ENCODE results near the gene NSMCE3.

The NSMCE3 gene

GRCh38 chr15:29291067-29291845 lies 21.6 kb upstream of the NSMCE3 start:
- no peak for TF ChIP-seq TSHZ2 (CRISPR knock-in tag; IDR thresholded peaks at IDR 0.05)
- no peak for TF ChIP-seq ZNF8 (CRISPR knock-in tag; IDR thresholded peaks at IDR 0.05)
- no peak for ATAC-seq

- ATAC-seq: no peak
- TF ChIP-seq PATZ1 (CRISPR knock-in tag; IDR thresholded peaks at IDR 0.05; ENCODE audit: borderline replicate concordance): no peak
- no peak for TF ChIP-seq TOX (CRISPR knock-in tag; IDR thresholded peaks at IDR 0.05; ENCODE audit: borderline replicate concordance)
- TF ChIP-seq GLIS3 (CRISPR knock-in tag; IDR thresholded peaks at IDR 0.05): no peak
- TF ChIP-seq ARNTL (CRISPR knock-in tag; IDR thresholded peaks at IDR 0.05; ENCODE audit: borderline replicate concordance, low read depth): no peak
- TF ChIP-seq CREB5 (CRISPR knock-in tag; IDR thresholded peaks at IDR 0.05; ENCODE audit: low read depth): no peak
- no peak for TF ChIP-seq ZNF8 (CRISPR knock-in tag; IDR thresholded peaks at IDR 0.05)
- no peak for TF ChIP-seq PPARA (CRISPR knock-in tag; IDR thresholded peaks at IDR 0.05; ENCODE audit: borderline replicate concordance)
- TF ChIP-seq ZFP3 (CRISPR knock-in tag; IDR thresholded peaks at IDR 0.05): no peak
- TF ChIP-seq CSDC2 (CRISPR knock-in tag; IDR thresholded peaks at IDR 0.05): no peak
- TF ChIP-seq ISL1 (CRISPR knock-in tag; IDR thresholded peaks at IDR 0.05): no peak
- TF ChIP-seq ZNF70 (CRISPR knock-in tag; IDR thresholded peaks at IDR 0.05): no peak
- TF ChIP-seq BACH2 (CRISPR knock-in tag; IDR thresholded peaks at IDR 0.05; ENCODE audit: borderline replicate concordance): no peak
These were observed 19.6 kb upstream of the NSMCE3 start for GRCh38 chr15:29289173-29289572.

GRCh38 chr15:29285386-29285785 lies 15.8 kb upstream of the NSMCE3 start:
- no peak for TF ChIP-seq PATZ1 (CRISPR knock-in tag; IDR thresholded peaks at IDR 0.05; ENCODE audit: borderline replicate concordance)
- no peak for TF ChIP-seq CSRNP3 (CRISPR knock-in tag; IDR thresholded peaks at IDR 0.05)
- TF ChIP-seq CSDC2 (CRISPR knock-in tag; IDR thresholded peaks at IDR 0.05): no peak
- no peak for TF ChIP-seq ZC3H10 (CRISPR knock-in tag; IDR thresholded peaks at IDR 0.05)
- TF ChIP-seq POU6F1 (CRISPR knock-in tag; IDR thresholded peaks at IDR 0.05; ENCODE audit: borderline replicate concordance, low read depth): no peak
- no peak for TF ChIP-seq ZFP30 (CRISPR knock-in tag; IDR thresholded peaks at IDR 0.05)
- no peak for TF ChIP-seq TSHZ2 (CRISPR knock-in tag; IDR thresholded peaks at IDR 0.05)
- no peak for TF ChIP-seq CREB5 (CRISPR knock-in tag; IDR thresholded peaks at IDR 0.05; ENCODE audit: low read depth)
- no peak for TF ChIP-seq ARNTL (CRISPR knock-in tag; IDR thresholded peaks at IDR 0.05; ENCODE audit: borderline replicate concordance, low read depth)
- TF ChIP-seq ZFP3 (CRISPR knock-in tag; IDR thresholded peaks at IDR 0.05): no peak
- no peak for TF ChIP-seq ISL1 (CRISPR knock-in tag; IDR thresholded peaks at IDR 0.05)
- TF ChIP-seq BACH2 (CRISPR knock-in tag; IDR thresholded peaks at IDR 0.05; ENCODE audit: borderline replicate concordance): no peak
- no peak for TF ChIP-seq GLIS3 (CRISPR knock-in tag; IDR thresholded peaks at IDR 0.05)
- no peak for TF ChIP-seq PPARA (CRISPR knock-in tag; IDR thresholded peaks at IDR 0.05; ENCODE audit: borderline replicate concordance)
- no peak for TF ChIP-seq TCF4 (CRISPR knock-in tag; IDR thresholded peaks at IDR 0.05; ENCODE audit: borderline replicate concordance)
- no peak for TF ChIP-seq ZNF565 (CRISPR knock-in tag; conservative IDR thresholded peaks at IDR 0.05; ENCODE audit: low read depth)
- TF ChIP-seq RARB (CRISPR knock-in tag; IDR thresholded peaks at IDR 0.05): no peak
- ATAC-seq: no peak

Measured in SK-N-SH treated with all-trans-retinoic acid at 6 μM for 48 hours (cell line).